Activated CD8-positive, alpha-beta memory T cell treated with anti-CD3 and anti-CD28 coated beads for 48 hours (primary cell): ENCODE results near the gene ZNF219.

Source experiments
- DNase-seq, 3 experiments: peaks; one replicate each; pipeline ENCODE4 v3.0.0-alpha.2; 2020; ENCODE audit warnings: low read depth in 2 of 3, low spot score in 2 of 3

The ZNF219 gene

DNA sequence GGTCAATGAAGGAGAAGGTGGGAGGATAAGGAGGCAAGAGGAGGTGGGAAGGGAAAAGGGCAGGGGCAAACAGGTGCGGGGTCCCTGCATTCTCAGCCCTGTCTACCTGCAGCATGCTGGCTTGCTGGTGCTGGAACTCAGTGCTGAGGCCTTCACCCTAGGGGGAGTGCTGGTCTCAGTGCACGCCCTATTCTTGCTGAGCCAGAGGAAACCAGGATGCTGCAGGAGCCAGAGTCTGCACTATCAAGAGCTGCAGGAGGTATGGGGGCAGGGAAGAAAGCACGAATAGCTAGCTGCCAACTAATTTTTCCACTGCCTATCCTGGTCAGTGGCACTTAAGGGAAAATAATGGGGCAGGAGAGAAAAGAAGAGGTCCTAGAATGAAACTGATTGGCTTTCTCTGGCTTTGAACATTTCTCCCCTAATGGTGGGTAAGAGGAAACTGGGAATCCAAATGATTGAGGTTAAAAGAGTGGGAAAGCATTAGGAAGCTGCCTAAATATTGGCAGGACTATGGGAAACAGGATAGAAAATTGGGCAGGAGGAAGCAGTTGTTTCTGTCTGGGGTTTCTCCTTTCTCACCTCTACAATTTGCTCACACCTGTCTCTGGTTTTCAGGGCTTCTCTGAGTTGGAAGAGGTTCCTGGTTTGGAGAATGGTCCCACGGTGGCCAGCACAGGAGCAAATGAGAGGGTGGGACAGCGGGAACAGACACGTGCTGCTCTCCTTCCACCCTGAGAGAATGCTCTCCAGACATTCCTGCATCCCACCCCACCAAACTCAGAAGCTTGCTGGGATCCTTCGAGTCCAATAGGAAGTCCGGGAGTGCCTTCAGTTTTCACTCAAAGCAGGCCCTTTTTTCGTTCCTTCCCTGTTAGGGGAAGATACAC lies 4.3 kb upstream of the ZNF219 start:
- no peak for DNase-seq

- no peak for DNase-seq
These were observed 3.5 kb upstream of the ZNF219 start for GRCh38 chr14:21101802-21102413.

GRCh38 chr14:21100931-21101330 lies 2.5 kb upstream of the ZNF219 start, which contains the start of gene TMEM253:
TMEM253 (plus strand) TSS chr14:21101066; CDS start chr14:21101344, 278 bp downstream.
- no peak for DNase-seq

- no peak for DNase-seq
These were observed 1.1 kb upstream of the ZNF219 start for GRCh38 chr14:21099596-21099985.

DNA sequence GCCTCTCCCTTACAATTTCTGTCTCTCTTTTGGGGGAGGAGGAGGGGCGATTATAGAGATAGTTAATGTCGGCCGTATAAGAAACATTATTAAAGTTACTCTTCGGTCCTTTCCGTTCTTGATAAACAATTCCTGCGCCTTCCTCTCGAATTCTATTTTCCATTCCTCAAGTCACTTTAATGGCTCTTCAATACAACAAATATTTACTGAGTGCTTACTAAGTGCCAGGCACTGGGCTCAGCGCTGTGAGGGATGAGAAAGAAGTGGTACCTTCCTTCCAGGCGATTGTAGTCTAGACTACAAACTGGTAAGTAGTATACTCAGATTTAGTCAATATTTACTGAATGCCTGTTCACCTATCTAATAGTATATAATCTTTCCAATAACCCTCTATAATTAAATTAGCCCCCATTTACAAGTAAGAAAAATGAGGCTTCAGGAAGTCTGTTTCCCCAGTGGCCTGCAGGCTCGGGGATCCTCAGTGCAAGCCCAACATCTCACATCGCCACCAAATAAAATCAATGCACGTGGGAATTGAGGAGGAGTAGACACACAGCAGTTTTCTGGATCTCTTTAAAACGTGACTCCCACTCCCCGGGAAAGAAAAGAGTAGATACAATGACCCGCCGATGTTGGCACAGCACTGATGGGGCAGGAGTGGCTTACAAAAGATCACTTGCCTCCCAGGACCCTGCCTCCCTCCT lies 589 bp upstream of the ZNF219 start:
- no peak for DNase-seq

DNA sequence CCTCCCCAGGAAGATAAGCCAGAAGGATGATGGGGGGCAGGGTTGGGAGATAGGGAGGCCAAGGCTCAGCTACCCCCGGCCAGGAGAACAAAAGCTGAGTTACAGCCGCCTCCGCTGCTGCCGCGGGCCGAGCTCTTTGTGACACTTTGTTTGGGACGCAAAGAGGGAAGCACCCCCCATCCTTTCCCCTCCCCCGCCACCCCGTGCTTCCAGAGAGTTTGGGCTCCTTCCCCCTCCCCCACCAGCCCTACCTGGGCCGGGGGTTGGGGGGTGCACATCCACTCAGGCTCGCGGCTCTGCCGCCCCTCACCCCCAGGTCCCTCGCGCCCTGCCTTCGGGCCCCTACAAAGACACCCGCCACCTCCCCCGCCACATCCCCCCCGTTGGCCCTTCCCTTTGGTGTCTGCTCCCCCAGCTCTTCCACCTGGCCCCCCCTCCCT lies 799 bp downstream of the ZNF219 start:
- DNase-seq, result no peak

- DNase-seq, result no peak
These were observed 1.3 kb downstream of the ZNF219 start for GRCh38 chr14:21096978-21097635.

DNA sequence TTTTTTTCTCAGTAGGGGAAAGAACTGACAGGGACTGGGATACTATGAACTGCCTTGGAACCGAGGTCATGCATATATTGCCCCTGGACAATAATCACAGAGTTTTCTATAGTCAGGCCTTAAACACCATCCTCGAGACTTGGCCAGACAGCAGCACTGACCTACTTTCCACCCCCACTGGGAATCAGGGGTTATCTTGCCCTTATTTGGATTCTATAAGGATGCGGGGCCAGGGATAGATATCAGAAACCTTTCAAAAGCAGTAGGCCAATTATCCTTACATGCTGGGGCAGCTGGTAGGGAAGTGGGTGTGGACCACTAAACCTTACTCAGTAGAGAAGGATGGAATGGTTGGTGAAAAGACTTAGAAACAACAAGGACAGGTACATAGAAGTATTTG lies 2.0 kb downstream of the ZNF219 start:
- DNase-seq, result no peak

DNA sequence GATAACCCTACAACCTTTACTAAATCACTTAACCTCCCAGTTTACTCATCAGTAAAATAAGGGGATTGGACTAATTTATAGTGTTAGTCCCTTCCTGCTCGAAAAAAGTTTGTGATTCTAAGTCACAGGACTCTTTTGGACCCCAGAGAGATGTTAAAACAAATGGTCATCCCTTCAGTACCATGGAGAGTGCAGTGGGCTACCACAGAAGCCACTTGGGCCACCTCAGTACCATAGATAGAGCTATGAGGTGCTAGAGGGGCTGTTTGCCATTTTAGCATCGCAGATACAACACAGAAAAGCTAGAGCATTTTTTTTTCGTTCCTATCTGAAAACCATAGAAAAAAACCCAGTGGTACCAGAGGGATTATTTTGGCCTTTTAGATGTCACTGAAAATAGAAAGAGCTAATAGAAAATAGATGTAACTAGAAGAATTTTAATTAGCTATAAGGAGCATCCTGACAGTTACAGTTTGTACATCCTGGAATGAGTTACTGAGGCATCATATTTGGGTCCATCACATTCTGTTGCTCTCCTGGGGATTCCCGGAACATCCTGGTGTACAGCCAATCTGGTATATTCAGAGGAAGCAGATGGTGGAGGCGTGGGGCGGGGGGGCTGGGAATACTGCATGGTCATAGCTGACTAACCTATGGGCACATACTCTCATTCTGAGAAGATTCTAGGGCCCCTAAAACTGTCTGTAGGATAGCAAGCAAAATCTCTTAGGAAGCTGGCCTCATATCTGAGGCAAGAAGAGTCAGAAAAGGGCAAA lies 2.8 kb downstream of the ZNF219 start:
- no peak for DNase-seq

DNA sequence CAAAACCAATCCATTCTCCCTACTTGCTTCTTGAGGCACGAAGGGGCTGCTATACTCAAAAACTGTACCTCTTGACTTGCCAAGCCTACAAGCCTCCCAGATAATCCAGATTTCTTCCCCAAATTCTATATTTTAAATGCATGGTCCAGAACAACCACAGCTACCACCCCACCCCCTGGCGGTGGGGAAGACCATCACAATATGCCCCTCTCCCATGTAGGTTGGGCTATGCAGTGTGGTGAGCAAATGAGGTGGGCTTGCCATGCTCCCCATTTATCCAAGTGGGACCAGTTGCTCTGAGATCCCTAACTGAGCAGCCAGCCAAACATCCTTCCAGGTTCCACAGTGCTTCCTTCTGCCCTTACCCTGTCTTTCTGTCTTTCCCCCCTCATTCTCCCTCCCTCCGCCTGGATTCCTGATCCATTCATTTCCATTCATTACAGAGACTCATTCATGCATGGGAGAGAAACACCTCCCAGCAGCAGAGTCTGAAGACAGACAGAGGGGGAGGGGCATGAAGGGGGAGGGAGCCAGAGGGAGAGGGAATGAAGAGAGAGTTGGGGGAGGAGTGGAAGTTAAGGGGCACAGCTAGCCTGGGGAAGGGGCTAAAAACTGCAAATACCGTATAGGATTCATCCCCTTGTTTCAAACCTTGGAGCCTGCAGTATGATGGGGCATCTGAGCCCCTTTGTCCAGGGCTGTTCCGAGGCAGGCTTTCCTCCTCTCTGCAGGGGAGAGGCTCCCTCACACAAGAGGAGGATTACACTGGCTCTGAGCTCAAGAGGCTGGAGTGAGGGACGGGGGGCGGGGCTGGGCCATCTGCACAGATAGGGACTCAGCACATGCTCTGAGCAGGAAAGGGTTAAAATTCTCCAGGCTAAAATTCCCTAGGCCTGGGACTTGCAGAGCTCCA lies 4.4 kb downstream of the ZNF219 start:
- no peak for DNase-seq

- DNase-seq, result no peak
These were observed 5.4 kb downstream of the ZNF219 start for GRCh38 chr14:21093018-21093417.

GRCh38 chr14:21092273-21093011 lies 6.0 kb downstream of the ZNF219 start:
- peak; percentile 67 to 94 (median 93) for DNase-seq

- DNase-seq, result no peak
These were observed 6.6 kb downstream of the ZNF219 start for GRCh38 chr14:21091821-21092272.

GRCh38 chr14:21090940-21091663 lies 7.4 kb downstream of the ZNF219 start:
- no peak for DNase-seq

DNA sequence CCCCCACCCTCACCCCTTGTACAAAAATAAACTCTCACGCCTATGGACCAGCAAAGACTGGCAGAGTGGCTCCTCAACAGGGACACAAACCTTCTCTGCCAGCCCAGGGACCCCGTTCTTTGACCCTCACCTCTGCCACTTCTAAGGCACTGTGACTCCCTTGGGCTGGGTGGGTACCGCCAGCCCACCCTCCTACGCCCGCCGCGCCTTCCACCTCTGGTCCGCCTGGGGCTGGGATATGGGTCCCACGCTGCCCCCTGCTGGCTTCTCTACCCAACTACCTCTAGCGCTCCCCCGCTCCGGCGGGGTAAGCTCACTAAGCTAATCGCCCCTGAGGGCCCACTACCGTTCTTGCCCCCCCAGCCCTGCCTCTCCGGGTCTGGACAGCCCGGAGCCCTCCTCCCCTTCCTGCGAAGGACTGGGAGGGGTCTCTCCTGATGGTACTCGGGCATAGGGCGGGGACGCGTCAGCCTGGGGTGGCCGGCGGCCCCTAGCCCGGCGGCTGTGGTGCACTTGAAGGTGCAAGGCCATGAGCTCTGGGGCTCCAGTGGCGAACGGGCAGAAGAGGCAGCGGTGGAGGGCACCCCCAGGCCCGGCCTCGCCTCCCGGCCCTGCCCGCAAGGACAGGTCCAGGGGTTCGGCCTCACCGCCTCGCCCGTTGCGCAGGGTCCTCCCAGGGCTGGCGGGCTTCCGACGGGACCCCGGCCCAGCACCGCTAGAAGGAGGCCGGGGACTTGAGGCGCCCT lies 8.1 kb downstream of the ZNF219 start:
- DNase-seq, result no peak

GRCh38 chr14:21089877-21090193 lies 8.6 kb downstream of the ZNF219 start:
- DNase-seq, result no peak

GRCh38 chr14:21089271-21089670 lies 9.2 kb downstream of the ZNF219 start:
- no peak for DNase-seq

- no peak for DNase-seq
These were observed 9.8 kb downstream of the ZNF219 start for GRCh38 chr14:21088687-21089086.
